GM18499 (cell line): Measurements from ENCODE around the gene GNPTAB.
A peak's percentile ranks its signal among the peaks of the same experiment; 100 is the strongest.
"Not testable (repeated sequence)": the region's sequence is repeated elsewhere in the genome, so short reads cannot be mapped to it uniquely, and the experiment has no call there.

Source experiments
- ATAC-seq: cut with Tn5 transposase; IDR thresholded peaks from one replicate; pipeline ENCODE4 v1.9.1; 2021; ENCODE audit warnings: moderate number of reproducible peaks; ENCODE audit not compliant: insufficient read depth, unreplicated experiment

GNPTAB gene

GRCh38 chr12:101854747-101855146, 24.0 kb upstream of the GNPTAB start:
- ATAC-seq: no peak

GRCh38 chr12:101852998-101853397, 22.2 kb upstream of the GNPTAB start:
- ATAC-seq: no peak

GRCh38 chr12:101850199-101850598, 19.4 kb upstream of the GNPTAB start:
- ATAC-seq: no peak

GRCh38 chr12:101847325-101847724, 16.6 kb upstream of the GNPTAB start:
- no peak for ATAC-seq

GRCh38 chr12:101845137-101845711, 14.5 kb upstream of the GNPTAB start:
- no peak for ATAC-seq

GRCh38 chr12:101841069-101841468, 10.3 kb upstream of the GNPTAB start:
- ATAC-seq: no peak

GRCh38 chr12:101839324-101840283, 8.8 kb upstream of the GNPTAB start:
- ATAC-seq: no peak

- ATAC-seq: no peak
Measured at GRCh38 chr12:101838628-101839323, 8.0 kb upstream of the GNPTAB start.

GRCh38 chr12:101832030-101832429, 1.3 kb upstream of the GNPTAB start:
- ATAC-seq: no peak

GRCh38 chr12:101829639-101830366, 956 bp downstream of the GNPTAB start:
- ATAC-seq: no peak

GRCh38 chr12:101828463-101829196, 2.1 kb downstream of the GNPTAB start:
- no peak for ATAC-seq

- no peak for ATAC-seq
Measured at GRCh38 chr12:101826766-101827368, 3.9 kb downstream of the GNPTAB start.

GRCh38 chr12:101824831-101825230, 5.9 kb downstream of the GNPTAB start:
- ATAC-seq: no peak

GRCh38 chr12:101823891-101824290, 6.9 kb downstream of the GNPTAB start:
- peak; percentile 59 for ATAC-seq

- no peak for ATAC-seq
Measured at GRCh38 chr12:101823039-101823438, 7.7 kb downstream of the GNPTAB start.

- no peak for ATAC-seq
Measured at GRCh38 chr12:101819467-101819866, 11.3 kb downstream of the GNPTAB start.

GRCh38 chr12:101818689-101819088, 12.1 kb downstream of the GNPTAB start:
- ATAC-seq: not testable (repeated sequence)

GRCh38 chr12:101813117-101813516, 17.6 kb downstream of the GNPTAB start:
- no peak for ATAC-seq

GRCh38 chr12:101812716-101813115, 18.0 kb downstream of the GNPTAB start:
- not testable (repeated sequence) for ATAC-seq
